Peyer's patch (tissue), 4 donors: Measurements from ENCODE around the gene RPL22.

Experiments
- POLR2A ChIP-seq, 2 donors: fragments of 450-650 bp; IDR thresholded peaks; one replicate each; pipeline ENCODE4 v1.5.1; 2017; ENCODE audit warnings: antibody characterized with exemption in 2 of 2, mild to moderate bottlenecking in 2 of 2, moderate library complexity in 2 of 2
- TF ChIP-seq, protein P1 (sequence below), 6 experiments: fragments of 450-650 bp in 4 of 6; fragments of 200-600 bp in 2 of 6; sonication (generic) in 1 of 6; IDR thresholded peaks; one replicate each; pipeline ENCODE4 v1.5.1; 2017 to 2019; ENCODE audit warnings: antibody characterized with exemption in 6 of 6, mild to moderate bottlenecking in 3 of 6, moderate library complexity in 1 of 6

GRCh38 chr1:6235296-6235677 is 35.9 kb upstream of the RPL22 start:
- TF ChIP-seq, protein P1, sequence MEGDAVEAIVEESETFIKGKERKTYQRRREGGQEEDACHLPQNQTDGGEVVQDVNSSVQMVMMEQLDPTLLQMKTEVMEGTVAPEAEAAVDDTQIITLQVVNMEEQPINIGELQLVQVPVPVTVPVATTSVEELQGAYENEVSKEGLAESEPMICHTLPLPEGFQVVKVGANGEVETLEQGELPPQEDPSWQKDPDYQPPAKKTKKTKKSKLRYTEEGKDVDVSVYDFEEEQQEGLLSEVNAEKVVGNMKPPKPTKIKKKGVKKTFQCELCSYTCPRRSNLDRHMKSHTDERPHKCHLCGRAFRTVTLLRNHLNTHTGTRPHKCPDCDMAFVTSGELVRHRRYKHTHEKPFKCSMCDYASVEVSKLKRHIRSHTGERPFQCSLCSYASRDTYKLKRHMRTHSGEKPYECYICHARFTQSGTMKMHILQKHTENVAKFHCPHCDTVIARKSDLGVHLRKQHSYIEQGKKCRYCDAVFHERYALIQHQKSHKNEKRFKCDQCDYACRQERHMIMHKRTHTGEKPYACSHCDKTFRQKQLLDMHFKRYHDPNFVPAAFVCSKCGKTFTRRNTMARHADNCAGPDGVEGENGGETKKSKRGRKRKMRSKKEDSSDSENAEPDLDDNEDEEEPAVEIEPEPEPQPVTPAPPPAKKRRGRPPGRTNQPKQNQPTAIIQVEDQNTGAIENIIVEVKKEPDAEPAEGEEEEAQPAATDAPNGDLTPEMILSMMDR (IDR thresholded peaks at IDR 0.05): no peak
- peak in 1 of 2 donors; percentile 56 for TF ChIP-seq POLR2A (IDR thresholded peaks at IDR 0.05)
